NCI-H1436 (cell line): ENCODE measurements around the gene DCAF17.
"Not testable (repeated sequence)": the region's sequence is repeated elsewhere in the genome, so short reads cannot be mapped to it uniquely, and the experiment has no call there.

Experiments used
- DNase-seq: peaks from one replicate; lab custom pipeline; 2025; lab: John Stamatoyannopoulos, UW

DCAF17 gene

GRCh38 chr2:171514908-171515582, 81.0 kb downstream of the DCAF17 start:
- no peak for DNase-seq

- DNase-seq, result no peak
Observed at GRCh38 chr2:171515672-171516298, 81.8 kb downstream of the DCAF17 start.

GRCh38 chr2:171516793-171517192, 82.8 kb downstream of the DCAF17 start:
- DNase-seq, result no peak

- DNase-seq, result no peak
Observed at GRCh38 chr2:171520471-171520870, 86.4 kb downstream of the DCAF17 start.

GRCh38 chr2:171521361-171522051, 87.5 kb downstream of the DCAF17 start:
- DNase-seq, result no peak

GRCh38 chr2:171522052-171522787, 88.2 kb downstream of the DCAF17 start, which contains the start of gene CYBRD1:
CYBRD1 (plus strand) TSS chr2:171522474; CDS start chr2:171522546, 72 bp downstream.
- no peak for DNase-seq

GRCh38 chr2:171522788-171523087, 88.7 kb downstream of the DCAF17 start:
- DNase-seq, result no peak

- no peak for DNase-seq
Observed at GRCh38 chr2:171523088-171524017, 89.3 kb downstream of the DCAF17 start.

GRCh38 chr2:171524018-171524401, 90.0 kb downstream of the DCAF17 start:
- DNase-seq, result no peak

GRCh38 chr2:171529914-171530313, 95.9 kb downstream of the DCAF17 start:
- DNase-seq, result no peak

GRCh38 chr2:171530378-171530777, 96.4 kb downstream of the DCAF17 start:
- no peak for DNase-seq

- DNase-seq, result not testable (repeated sequence)
Observed at GRCh38 chr2:171530859-171531258, 96.8 kb downstream of the DCAF17 start.

- DNase-seq, result no peak
Observed at GRCh38 chr2:171531291-171531690, 97.3 kb downstream of the DCAF17 start.

GRCh38 chr2:171531836-171532450, 97.9 kb downstream of the DCAF17 start:
- DNase-seq, result no peak

- DNase-seq, result no peak
Observed at GRCh38 chr2:171533331-171533730, 99.3 kb downstream of the DCAF17 start.
